ENCODE measurements around the gene C21orf91.

Gene C21orf91

DNA sequence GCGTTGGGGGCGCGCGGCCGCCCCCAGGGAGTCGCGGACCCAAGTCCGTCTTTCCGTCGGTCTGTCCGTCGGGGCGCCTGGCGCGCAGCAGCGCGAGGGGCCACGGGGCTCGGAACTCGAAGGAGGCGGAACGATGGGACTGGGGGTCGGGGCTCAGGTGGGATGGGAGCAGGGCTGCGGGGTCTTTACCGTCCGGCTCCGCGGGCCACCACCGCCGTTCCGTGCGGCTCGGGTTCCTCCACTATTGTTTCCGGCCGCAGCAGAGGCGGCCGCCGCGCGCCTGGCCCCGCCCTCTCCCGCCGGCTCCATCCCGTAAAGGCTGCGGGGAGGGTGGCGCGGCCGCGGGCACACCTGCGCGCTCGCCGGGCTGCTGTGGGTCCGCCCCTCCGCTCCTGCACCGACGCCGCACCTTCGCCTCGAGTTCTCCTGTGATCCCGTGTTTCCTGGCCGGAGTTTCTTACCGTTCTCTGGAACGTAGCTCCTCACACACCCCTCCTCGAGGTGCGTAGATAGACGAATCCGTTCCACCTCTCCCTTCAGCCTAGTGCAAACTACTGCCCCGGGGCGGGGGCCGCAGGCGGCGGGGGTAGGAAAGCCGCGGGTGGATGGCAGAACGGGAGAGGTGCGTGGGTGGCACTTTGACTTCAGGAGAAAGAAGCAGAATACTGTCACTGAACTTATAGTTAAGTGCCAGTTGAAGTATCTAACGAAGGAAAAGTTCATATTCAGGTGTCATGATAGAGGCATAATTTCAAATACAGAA lies at the start of gene C21orf91:
TSS of gene C21orf91 (minus strand) at position 243 of the 763 bp plus-strand sequence. CDS start 1,038 bp downstream, outside the sequence.
- peak within 1 kb of the TSS; percentile 77 for H3K4me3 ChIP-seq (ENCODE audit: low read length)
- TF ChIP-seq, protein P1, sequence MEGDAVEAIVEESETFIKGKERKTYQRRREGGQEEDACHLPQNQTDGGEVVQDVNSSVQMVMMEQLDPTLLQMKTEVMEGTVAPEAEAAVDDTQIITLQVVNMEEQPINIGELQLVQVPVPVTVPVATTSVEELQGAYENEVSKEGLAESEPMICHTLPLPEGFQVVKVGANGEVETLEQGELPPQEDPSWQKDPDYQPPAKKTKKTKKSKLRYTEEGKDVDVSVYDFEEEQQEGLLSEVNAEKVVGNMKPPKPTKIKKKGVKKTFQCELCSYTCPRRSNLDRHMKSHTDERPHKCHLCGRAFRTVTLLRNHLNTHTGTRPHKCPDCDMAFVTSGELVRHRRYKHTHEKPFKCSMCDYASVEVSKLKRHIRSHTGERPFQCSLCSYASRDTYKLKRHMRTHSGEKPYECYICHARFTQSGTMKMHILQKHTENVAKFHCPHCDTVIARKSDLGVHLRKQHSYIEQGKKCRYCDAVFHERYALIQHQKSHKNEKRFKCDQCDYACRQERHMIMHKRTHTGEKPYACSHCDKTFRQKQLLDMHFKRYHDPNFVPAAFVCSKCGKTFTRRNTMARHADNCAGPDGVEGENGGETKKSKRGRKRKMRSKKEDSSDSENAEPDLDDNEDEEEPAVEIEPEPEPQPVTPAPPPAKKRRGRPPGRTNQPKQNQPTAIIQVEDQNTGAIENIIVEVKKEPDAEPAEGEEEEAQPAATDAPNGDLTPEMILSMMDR (conservative IDR thresholded peaks at IDR 0.05; ENCODE audit: low read depth, low read length) = no peak
- peak; percentile 59 for DNase-seq (ENCODE audit: low read depth)

DNA sequence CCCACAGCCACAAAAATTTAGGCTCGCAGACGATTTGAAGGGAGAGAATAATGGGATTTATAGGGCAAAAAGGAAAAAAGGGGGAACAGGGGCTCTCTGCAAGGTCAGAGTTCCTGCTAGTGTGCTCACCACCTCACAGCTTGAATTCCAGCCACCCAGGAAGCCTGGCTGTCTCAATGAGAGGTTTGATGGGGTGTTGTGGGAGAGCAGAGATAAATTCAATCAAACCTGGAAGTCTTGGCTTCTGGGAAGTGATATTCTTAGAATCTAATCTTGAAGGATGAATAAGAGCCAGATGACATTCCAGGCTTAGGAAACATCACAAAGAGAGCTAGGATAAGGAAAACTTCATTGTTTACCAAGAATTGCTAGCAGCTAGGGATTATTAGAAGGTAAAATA lies 47.4 kb upstream of the C21orf91 start:
- no peak for DNase-seq (ENCODE audit: low read depth)
- H3K4me3 ChIP-seq (ENCODE audit: low read length) = no peak overlapping the region
- TF ChIP-seq, protein P1 (conservative IDR thresholded peaks at IDR 0.05; ENCODE audit: low read depth, low read length) = no peak

DNA sequence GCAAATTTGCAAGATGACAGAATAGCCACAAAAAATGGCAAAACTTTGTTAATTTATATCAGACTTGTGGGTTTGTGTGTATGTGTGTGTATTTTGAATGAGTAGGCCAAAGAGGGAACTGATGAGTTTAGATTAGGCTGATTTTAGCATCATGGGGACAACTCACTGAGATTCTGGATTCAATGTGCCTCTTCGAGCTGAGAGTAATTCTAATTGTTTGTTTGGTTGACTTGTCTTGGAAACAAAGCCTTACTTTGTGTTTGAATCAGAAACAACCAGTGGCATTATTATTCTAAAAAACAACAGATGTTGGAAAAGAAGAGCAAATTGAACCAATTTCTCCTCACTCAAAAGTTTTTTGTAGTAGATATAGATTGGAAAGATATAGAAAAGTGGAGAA lies 40.5 kb upstream of the C21orf91 start:
- H3K4me3 ChIP-seq (ENCODE audit: low read length) = no peak overlapping the region
- no peak for DNase-seq (ENCODE audit: low read depth)
- TF ChIP-seq, protein P1 (conservative IDR thresholded peaks at IDR 0.05; ENCODE audit: low read depth, low read length) = no peak

DNA sequence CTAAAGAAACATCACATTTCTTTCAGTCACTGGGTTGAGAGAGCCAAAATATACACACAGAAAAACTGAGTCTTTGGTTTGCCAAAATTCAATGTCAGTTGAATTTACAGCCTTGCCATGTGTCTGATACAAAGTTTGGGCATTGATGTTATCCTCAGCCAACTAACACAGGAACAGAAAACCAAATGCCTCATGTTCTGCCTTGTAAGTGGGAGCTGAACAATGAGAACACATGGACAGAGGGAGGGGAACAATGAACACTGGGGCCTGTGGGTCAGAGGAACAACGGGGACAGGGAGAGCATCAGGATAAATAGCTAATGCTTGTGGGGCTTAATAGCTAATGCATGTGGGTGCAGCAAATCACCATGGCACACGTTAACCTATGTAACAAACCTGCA lies 39.6 kb upstream of the C21orf91 start:
- no peak for DNase-seq (ENCODE audit: low read depth)
- no peak overlapping the region for H3K4me3 ChIP-seq (ENCODE audit: low read length)
- TF ChIP-seq, protein P1 (conservative IDR thresholded peaks at IDR 0.05; ENCODE audit: low read depth, low read length) = no peak

DNA sequence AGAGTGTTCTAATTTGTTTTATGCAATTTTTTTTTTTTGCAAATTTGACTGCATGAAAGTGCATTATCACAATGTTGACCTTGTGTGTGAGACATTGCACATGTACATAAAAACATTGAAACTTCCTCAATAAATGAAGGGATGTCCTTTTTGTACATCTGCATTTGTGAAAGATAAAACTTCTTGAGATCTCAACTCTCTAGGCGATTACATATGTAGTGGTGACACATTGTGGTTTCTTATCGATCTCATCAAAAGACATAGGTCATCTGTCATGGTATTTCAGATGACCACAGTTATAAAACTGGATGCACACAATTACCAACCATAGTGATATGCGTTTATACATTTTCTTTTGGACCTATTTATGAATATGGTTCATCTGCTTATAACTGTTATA lies 35.6 kb upstream of the C21orf91 start:
- DNase-seq (ENCODE audit: low read depth) = no peak
- TF ChIP-seq, protein P1 (conservative IDR thresholded peaks at IDR 0.05; ENCODE audit: low read depth, low read length) = no peak
- no peak overlapping the region for H3K4me3 ChIP-seq (ENCODE audit: low read length)

DNA sequence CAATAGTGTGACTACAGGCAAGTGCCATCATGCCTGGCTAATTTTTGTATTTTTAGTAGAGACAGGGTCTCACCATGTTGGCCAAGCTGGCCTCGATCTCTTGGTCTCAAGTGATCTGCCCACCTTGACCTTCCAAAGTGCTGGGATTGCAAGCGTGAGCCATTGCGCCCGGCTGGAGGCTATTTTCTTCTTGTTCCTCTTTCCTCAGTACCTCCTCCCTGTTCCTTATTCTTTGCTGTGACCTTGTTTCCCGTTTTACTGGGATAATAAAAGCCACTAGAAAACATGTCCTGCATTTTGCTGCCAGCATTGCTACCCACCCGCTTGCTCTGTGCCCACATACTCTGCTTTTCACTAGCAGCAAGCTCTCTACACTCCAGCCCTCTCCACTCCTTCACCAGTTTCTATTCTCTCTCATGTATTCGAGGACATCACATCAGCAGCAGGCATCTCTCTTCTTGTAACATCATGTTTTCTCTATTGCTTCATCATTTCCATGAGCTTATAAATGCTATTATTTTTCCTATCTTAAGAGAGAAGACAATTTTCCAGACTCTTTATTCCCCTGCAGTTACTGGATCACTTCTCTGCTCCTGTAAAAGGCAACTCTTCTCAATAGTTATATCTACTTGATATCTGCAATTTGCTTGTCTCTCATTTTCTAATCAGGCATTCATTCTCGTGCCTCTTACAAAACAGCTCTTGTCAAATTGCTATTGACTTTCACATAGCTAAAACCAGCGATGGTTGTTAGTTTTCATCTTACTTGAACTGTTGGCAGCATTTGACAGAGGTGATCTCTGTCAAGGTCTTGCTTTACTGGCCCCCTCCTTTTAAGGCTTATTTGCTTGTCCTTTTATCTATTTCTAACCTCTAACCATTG lies 34.5 kb upstream of the C21orf91 start:
- DNase-seq (ENCODE audit: low read depth) = no peak
- TF ChIP-seq, protein P1 (conservative IDR thresholded peaks at IDR 0.05; ENCODE audit: low read depth, low read length) = no peak
- no peak overlapping the region for H3K4me3 ChIP-seq (ENCODE audit: low read length)
